ENCODE results near the gene P2RX5.

DNA sequence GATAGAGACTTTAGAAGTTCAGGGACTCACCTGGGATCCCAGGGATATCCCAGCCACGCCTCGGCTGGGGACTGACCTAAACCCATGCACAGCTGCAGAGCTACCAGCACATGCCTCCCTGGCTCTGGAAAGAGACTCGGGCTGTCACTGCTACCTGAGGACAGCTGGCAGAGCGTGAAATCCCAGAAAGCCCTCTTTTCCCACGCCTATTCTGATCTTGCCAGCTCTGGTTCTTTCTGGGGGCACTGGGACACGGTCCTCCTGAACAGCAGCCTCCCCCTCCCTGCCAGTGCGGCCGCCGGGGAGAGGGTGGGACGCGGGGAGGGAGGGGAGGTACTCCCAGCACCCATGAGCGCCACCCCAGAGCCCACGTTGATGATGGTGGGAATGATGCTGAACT lies 10.8 kb downstream of the P2RX5 start:
- no peak for TF ChIP-seq CTCF (IDR thresholded peaks at IDR 0.05)
- TF ChIP-seq POLR2A (IDR thresholded peaks at IDR 0.05), result no peak
- no peak for TF ChIP-seq EP300 (IDR thresholded peaks at IDR 0.05)

Measured in ovary (tissue), 3 donors.